ENCODE data around the gene IBSP. TPM values are rescaled to one million over a fixed set of nuclear protein-coding genes. Genes with fewer than 3 reads are reported as not detected.

Gene IBSP
- total RNA-seq, 2 experiments from 2014 or later, result not detected

DNA sequence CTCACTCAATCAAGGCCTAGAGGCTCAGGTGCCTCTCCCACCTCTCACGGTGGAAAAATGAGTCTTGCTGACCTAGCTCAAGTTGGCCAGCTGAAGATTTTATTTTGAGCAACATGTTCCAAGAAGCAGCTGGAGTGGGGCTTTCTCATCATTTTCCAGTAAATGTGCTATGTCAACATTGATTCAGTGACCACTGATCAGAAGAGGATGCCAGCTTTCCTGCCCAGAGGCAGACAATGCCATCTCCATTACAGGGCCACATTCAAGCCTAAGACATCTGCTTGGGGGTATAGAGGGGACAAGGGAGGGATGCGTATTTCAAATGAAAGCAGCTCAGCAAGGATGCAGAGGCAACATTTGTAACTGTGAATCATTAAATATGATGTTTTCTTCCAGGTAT, 36.4 kb downstream of the IBSP start:
- no peak overlapping the region for H3K27ac ChIP-seq (ENCODE audit: low read depth in 1 of 2, low read length in 2 of 2)
- POLR2A ChIA-PET, result no interaction called here
- no peak overlapping the region for H3K4me3 ChIP-seq (ENCODE audit: low read length)
- H3K36me3 ChIP-seq (ENCODE audit: insufficient read depth, low read length), result no peaks in the 10 kb centered on the region
- no peak overlapping the region for H3K27ac Mint-ChIP-seq
- no peak overlapping the region for H3K4me3 Mint-ChIP-seq
- ATAC-seq (ENCODE audit: poor library complexity), result no peak
- no peaks in the 10 kb centered on the region for H3K9me3 Mint-ChIP-seq
- no peaks in the 10 kb centered on the region for H3K36me3 Mint-ChIP-seq (ENCODE audit: low read depth)
- no peaks in the 10 kb centered on the region for H3K9me3 ChIP-seq (ENCODE audit: control insufficient read depth in 1 of 2, insufficient read depth in 1 of 2, low read length in 2 of 2)
- H3K4me1 ChIP-seq (ENCODE audit: insufficient read depth, low read length), result no peaks in the 10 kb centered on the region
- CTCF ChIA-PET, result no interaction called here
- peaks cover 0 to 4% of the 10 kb centered on the region in 2 experiments for H3K27me3 ChIP-seq (ENCODE audit: control insufficient read depth in 1 of 2, insufficient read depth in 2 of 2, low read length in 2 of 2)
- H3K4me1 Mint-ChIP-seq (ENCODE audit: low read depth), result no peaks in the 10 kb centered on the region
- H3K27me3 Mint-ChIP-seq, result peaks cover 13% of the 10 kb centered on the region
- TF ChIP-seq, protein P1, sequence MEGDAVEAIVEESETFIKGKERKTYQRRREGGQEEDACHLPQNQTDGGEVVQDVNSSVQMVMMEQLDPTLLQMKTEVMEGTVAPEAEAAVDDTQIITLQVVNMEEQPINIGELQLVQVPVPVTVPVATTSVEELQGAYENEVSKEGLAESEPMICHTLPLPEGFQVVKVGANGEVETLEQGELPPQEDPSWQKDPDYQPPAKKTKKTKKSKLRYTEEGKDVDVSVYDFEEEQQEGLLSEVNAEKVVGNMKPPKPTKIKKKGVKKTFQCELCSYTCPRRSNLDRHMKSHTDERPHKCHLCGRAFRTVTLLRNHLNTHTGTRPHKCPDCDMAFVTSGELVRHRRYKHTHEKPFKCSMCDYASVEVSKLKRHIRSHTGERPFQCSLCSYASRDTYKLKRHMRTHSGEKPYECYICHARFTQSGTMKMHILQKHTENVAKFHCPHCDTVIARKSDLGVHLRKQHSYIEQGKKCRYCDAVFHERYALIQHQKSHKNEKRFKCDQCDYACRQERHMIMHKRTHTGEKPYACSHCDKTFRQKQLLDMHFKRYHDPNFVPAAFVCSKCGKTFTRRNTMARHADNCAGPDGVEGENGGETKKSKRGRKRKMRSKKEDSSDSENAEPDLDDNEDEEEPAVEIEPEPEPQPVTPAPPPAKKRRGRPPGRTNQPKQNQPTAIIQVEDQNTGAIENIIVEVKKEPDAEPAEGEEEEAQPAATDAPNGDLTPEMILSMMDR (IDR thresholded peaks at IDR 0.05), result no peak
- no peak for DNase-seq
- intact Hi-C loops (cut with DNase I, micrococcal nuclease), result no loop called here

DNA sequence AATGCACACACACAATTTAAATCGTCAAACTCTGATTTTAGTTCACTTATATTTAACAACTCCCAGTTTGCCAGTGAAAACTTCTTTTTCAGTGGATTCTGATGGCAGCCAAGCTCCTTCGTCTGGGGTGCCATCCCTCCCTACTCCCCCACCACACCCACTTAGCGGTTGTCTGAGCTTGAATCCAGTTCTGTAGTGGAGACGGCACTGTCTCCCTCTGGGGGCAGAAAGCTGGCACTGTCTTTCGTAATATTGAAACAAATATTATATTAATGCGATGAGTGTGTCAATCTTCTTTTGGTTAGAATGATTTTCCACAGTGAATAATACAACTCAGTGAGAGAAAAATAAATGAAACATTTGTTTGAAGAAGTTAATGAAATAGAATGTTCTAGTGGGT, 38.9 kb downstream of the IBSP start:
- ChIA-PET CTCF (interaction anchor here (1.1 kb wide), 1 partner anchor 9 kb away, joined by 3 read pairs; no protein-coding TSS in a partner anchor), POLR2A (no interaction called here)
- Mint-ChIP-seq H3K27me3 (peaks cover 27% of the 10 kb centered on the region), H3K9me3 (no peaks in the 10 kb centered on the region), H3K27ac (no peak overlapping the region), H3K36me3 (ENCODE audit: low read depth) (no peaks in the 10 kb centered on the region), H3K4me3 (no peak overlapping the region), H3K4me1 (ENCODE audit: low read depth) (no peaks in the 10 kb centered on the region)
- DNase-seq (no peak), ATAC-seq (ENCODE audit: poor library complexity) (no peak)
- intact Hi-C loops (cut with DNase I, micrococcal nuclease), result no loop called here
- Histone ChIP-seq H3K9me3 (ENCODE audit: control insufficient read depth in 1 of 2, insufficient read depth in 1 of 2, low read length in 2 of 2) (no peaks in the 10 kb centered on the region), H3K27me3 (ENCODE audit: control insufficient read depth in 1 of 2, insufficient read depth in 2 of 2, low read length in 2 of 2) (peaks cover 0 to 4% of the 10 kb centered on the region in 2 experiments), H3K4me1 (ENCODE audit: insufficient read depth, low read length) (no peaks in the 10 kb centered on the region), H3K27ac (ENCODE audit: low read depth in 1 of 2, low read length in 2 of 2) (no peak overlapping the region), H3K36me3 (ENCODE audit: insufficient read depth, low read length) (no peaks in the 10 kb centered on the region), H3K4me3 (ENCODE audit: low read length) (no peak overlapping the region)
- TF ChIP-seq, protein P1 (IDR thresholded peaks at IDR 0.05), result no peak

DNA sequence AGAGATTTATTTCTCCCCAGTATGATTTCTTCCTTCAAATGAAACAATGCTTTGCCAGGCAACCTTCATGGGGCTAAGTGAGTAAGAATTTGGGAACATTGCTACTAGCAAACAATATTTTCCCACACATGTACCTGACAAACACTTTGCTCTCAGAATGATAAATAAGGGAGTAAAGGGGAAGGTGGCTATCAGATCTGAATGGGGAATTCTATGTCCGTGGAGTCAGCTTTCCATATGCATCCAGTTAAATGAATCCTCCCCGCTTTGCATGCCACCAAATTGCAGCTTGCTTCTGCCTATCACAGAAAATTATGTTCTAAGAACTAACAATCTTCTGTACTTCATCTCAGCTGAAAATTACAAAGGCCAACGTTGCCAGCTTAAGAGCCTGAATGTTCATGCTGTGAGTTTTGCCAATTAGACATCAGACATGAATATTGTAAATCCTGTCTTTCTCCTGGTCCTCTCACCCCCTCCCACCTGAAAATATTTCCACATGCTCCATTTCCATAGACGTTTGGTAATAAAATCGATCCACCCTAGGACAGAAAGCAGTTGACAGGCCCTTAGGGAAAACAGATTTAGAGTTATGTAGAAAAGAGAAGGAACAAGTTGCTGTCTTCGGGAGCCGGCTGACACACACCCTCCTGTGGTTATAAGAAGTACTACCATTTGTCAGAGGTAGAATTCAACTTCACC, 39.7 kb downstream of the IBSP start:
- ATAC-seq (ENCODE audit: poor library complexity) (peak; percentile 48), DNase-seq (peak in 2 of 14 experiments; percentile 28 to 38)
- Histone ChIP-seq H3K36me3 (ENCODE audit: insufficient read depth, low read length) (no peaks in the 10 kb centered on the region), H3K4me3 (ENCODE audit: low read length) (no peak overlapping the region), H3K9me3 (ENCODE audit: control insufficient read depth in 1 of 2, insufficient read depth in 1 of 2, low read length in 2 of 2) (no peaks in the 10 kb centered on the region), H3K4me1 (ENCODE audit: insufficient read depth, low read length) (no peaks in the 10 kb centered on the region), H3K27me3 (ENCODE audit: control insufficient read depth in 1 of 2, insufficient read depth in 2 of 2, low read length in 2 of 2) (peaks cover 0 to 4% of the 10 kb centered on the region in 2 experiments), H3K27ac (ENCODE audit: low read depth in 1 of 2, low read length in 2 of 2) (no peak overlapping the region)
- Mint-ChIP-seq H3K27ac (no peak overlapping the region), H3K4me3 (no peak overlapping the region), H3K4me1 (ENCODE audit: low read depth) (no peaks in the 10 kb centered on the region), H3K27me3 (peaks cover 35% of the 10 kb centered on the region), H3K9me3 (no peaks in the 10 kb centered on the region), H3K36me3 (ENCODE audit: low read depth) (no peaks in the 10 kb centered on the region)
- TF ChIP-seq, protein P1 (IDR thresholded peaks at IDR 0.05), result peak; percentile 46
- ChIA-PET POLR2A (no interaction called here), CTCF (interaction anchor here (1.1 kb wide), 1 partner anchor 8 kb away, joined by 3 read pairs; no protein-coding TSS in a partner anchor)
- intact Hi-C loops (cut with DNase I, micrococcal nuclease), result no loop called here

Measured in CD4-positive, alpha-beta T cell (primary cell).